IMR-90 (cell line): ENCODE measurements around the gene BPTF. TPM values are rescaled to one million over a fixed set of nuclear protein-coding genes. Genes with fewer than 3 reads are reported as not detected.
"Not testable (repeated sequence)": the region's sequence is repeated elsewhere in the genome, so short reads cannot be mapped to it uniquely, and the experiment has no call there.

Experiments used
- ATAC-seq: fragments of 200-7000 bp; cut with Tn5 transposase; 2 replicates; pipeline ENCODE4 v1.9.1; 2020; ENCODE audit warnings: low read depth, mild to moderate bottlenecking, moderate library complexity
- BruUV-seq: library from RNA; stranded (reverse); fragments of 400-500 nt; replicated peaks from 2 replicates; lab custom pipeline; 2021; lab: Mats Ljungman, UMichigan
- CTCF ChIA-PET: fragments of 300-600 bp; formaldehyde crosslinking; extraction: SDS; loops from one replicate; lab custom pipeline; 2021; ENCODE audit warnings: antibody characterized with exemption; lab: Yijun Ruan, JAX
- POLR2A ChIA-PET: fragments of 300-600 bp; sonication (Branson Sonifier 250); formaldehyde crosslinking; loops from one replicate; lab custom pipeline; 2022; ENCODE audit warnings: antibody characterized with exemption; ENCODE audit not compliant: unreplicated experiment; lab: Charles Lee
- DNase-seq: peaks from one replicate; pipeline ENCODE4 v3.0.0; 2013
- H2AFZ ChIP-seq: replicated peaks from 2 replicates; pipeline ENCODE3; 2013; ENCODE audit warnings: low read length, mild to moderate bottlenecking; ENCODE audit not compliant: poor library complexity
- H2AK5ac ChIP-seq: 2 replicates; pipeline ENCODE4 v1.6.1; 2013; ENCODE audit warnings: low read depth, low read length, inconsistent platforms
- H2AK9ac ChIP-seq: replicated peaks from 2 replicates; pipeline ENCODE3; 2013; ENCODE audit warnings: mild to moderate bottlenecking, low read depth, low read length, moderate library complexity; ENCODE audit not compliant: poor library complexity
- H2BK120ac ChIP-seq: 2 replicates; pipeline ENCODE4 v1.6.1; 2013; ENCODE audit warnings: low read depth, low read length, inconsistent platforms
- H2BK15ac ChIP-seq: 3 replicates; pipeline ENCODE4 v1.6.1; 2013; ENCODE audit warnings: low read depth, low read length, inconsistent platforms
- H2BK20ac ChIP-seq: 2 replicates; pipeline ENCODE4 v1.6.1; 2013; ENCODE audit warnings: low read depth, mild to moderate bottlenecking, inconsistent platforms, low read length, moderate library complexity
- H2BK5ac ChIP-seq: 2 replicates; pipeline ENCODE4 v1.6.1; 2013; ENCODE audit warnings: mild to moderate bottlenecking, low read depth, low read length, inconsistent platforms; ENCODE audit not compliant: poor library complexity, severe bottlenecking
- H3K14ac ChIP-seq: replicated peaks from 2 replicates; pipeline ENCODE4 v1.6.1; 2013; ENCODE audit warnings: low read depth, low read length, inconsistent platforms
- H3K18ac ChIP-seq: 2 replicates; pipeline ENCODE4 v1.6.1; 2013; ENCODE audit warnings: low read depth, low read length, control low read depth
- H3K23ac ChIP-seq: 2 replicates; pipeline ENCODE4 v1.6.1; 2013; ENCODE audit warnings: low read depth, low read length, inconsistent platforms
- H3K27ac ChIP-seq: 2 replicates; pipeline ENCODE4 v1.5.1; 2013; ENCODE audit warnings: mild to moderate bottlenecking, control low read depth, low read length; ENCODE audit not compliant: insufficient read depth
- H3K27me3 ChIP-seq: 2 replicates; pipeline ENCODE4 v1.6.1; 2013; ENCODE audit warnings: low read length; ENCODE audit not compliant: control insufficient read depth, insufficient read depth
- H3K36me3 ChIP-seq: 2 replicates; pipeline ENCODE4 v1.6.1; 2013; ENCODE audit warnings: low read length, mixed read lengths; ENCODE audit not compliant: control insufficient read depth, insufficient read depth
- H3K4ac ChIP-seq: 2 replicates; pipeline ENCODE4 v1.6.1; 2013; ENCODE audit warnings: low read depth, low read length, inconsistent platforms
- H3K4me1 ChIP-seq: 2 replicates; pipeline ENCODE4 v1.6.1; 2013; ENCODE audit warnings: low read length, mixed read lengths; ENCODE audit not compliant: control insufficient read depth, insufficient read depth
- H3K4me2 ChIP-seq: 2 replicates; pipeline ENCODE4 v1.6.1; 2013; ENCODE audit warnings: low read depth, mild to moderate bottlenecking, control low read depth, low read length, moderate library complexity
- H3K4me3 ChIP-seq: 2 replicates; pipeline ENCODE4 v1.5.1; 2013; ENCODE audit warnings: low read depth, mild to moderate bottlenecking, control low read depth, low read length, moderate library complexity; ENCODE audit not compliant: insufficient read depth
- H3K56ac ChIP-seq: 2 replicates; pipeline ENCODE4 v1.6.1; 2013; ENCODE audit warnings: low read length, inconsistent platforms; ENCODE audit not compliant: insufficient read depth; ENCODE audit errors: extremely low read depth
- H3K79me1 ChIP-seq, 2 experiments: 2 replicates each; pipeline ENCODE4 v1.6.1; 2013; ENCODE audit warnings: low read length in 2 of 2, inconsistent platforms in 1 of 2, low read depth in 1 of 2
- H3K9ac ChIP-seq: 2 replicates; pipeline ENCODE4 v1.6.1; 2013; ENCODE audit warnings: low read depth, low read length, control low read depth
- H3K9me1 ChIP-seq: 2 replicates; pipeline ENCODE4 v1.6.1; 2013; ENCODE audit warnings: low read length, inconsistent platforms; ENCODE audit not compliant: insufficient read depth
- H3K9me3 ChIP-seq: 2 replicates; pipeline ENCODE4 v1.6.1; 2013; ENCODE audit warnings: low read length; ENCODE audit not compliant: control insufficient read depth, insufficient read depth
- H4K20me1 ChIP-seq: 2 replicates; pipeline ENCODE4 v1.6.1; 2013; ENCODE audit warnings: low read length, inconsistent platforms; ENCODE audit not compliant: insufficient read depth
- H4K5ac ChIP-seq: 2 replicates; pipeline ENCODE4 v1.6.1; 2013; ENCODE audit warnings: mild to moderate bottlenecking, low read depth, low read length, control low read depth
- H4K8ac ChIP-seq, 2 experiments: 2 replicates each; pipeline ENCODE4 v1.6.1; 2013; ENCODE audit warnings: low read depth in 2 of 2, low read length in 2 of 2, control low read depth in 1 of 2, inconsistent platforms in 1 of 2
- H4K91ac ChIP-seq: 2 replicates; pipeline ENCODE4 v1.6.1; 2013; ENCODE audit warnings: low read depth, low read length, inconsistent platforms; ENCODE audit not compliant: insufficient read depth
- BHLHE40 ChIP-seq: fragments of 150-350 bp; IDR thresholded peaks from 2 replicates; pipeline ENCODE4 v1.6.1; 2016; ENCODE audit warnings: mild to moderate bottlenecking, low read depth, low read length
- MAZ ChIP-seq: IDR thresholded peaks from 2 replicates; pipeline ENCODE4 v1.6.1; 2012; ENCODE audit warnings: low read depth, mild to moderate bottlenecking, low read length, improper control_type of control experiment, moderate library complexity, borderline replicate concordance
- NFE2L2 ChIP-seq: fragments of 150-350 bp; IDR thresholded peaks from 2 replicates; pipeline ENCODE4 v1.6.1; 2016; ENCODE audit warnings: low read depth, mild to moderate bottlenecking, low read length
- WGBS, 2 experiments: methylation state at CpG; one replicate each; pipeline versions ENCODE4 v1.1.5 to v1.1.7; 2013; ENCODE audit warnings: missing lambda C conversion rate in 2 of 2; ENCODE audit not compliant: insufficient read length in 1 of 2; ENCODE audit errors: extremely low coverage in 2 of 2; 5-methylcytosine and 5-hydroxymethylcytosine counted together
- dilution Hi-C: fragments of 300-500 bp; cut with HindIII; formaldehyde crosslinking; loops from one replicate; pipeline ENCODE4 v1.14.3; 2018; ENCODE audit warnings: low sequenced_read_pairs; ENCODE audit not compliant: unreplicated experiment
- in situ Hi-C: fragments of 300-500 bp; cut with MboI; formaldehyde crosslinking; loops from 3 replicates; pipeline ENCODE4 v1.14.3; 2019; ENCODE audit warnings: low sequenced_read_pairs, inconsistent platforms, mixed read lengths
- intact Hi-C: fragments of 100-400 bp; cut with micrococcal nuclease; formaldehyde crosslinking; loops from 2 replicates; pipeline ENCODE4 v1.10.0; 2022
- polyA plus RNA-seq, 3 experiments: library from polyadenylated mRNA; depleted of rRNA; stranded (reverse); fragments of >200 nt; gene quantifications; 2 replicates each; pipeline ENCODE4 v1.2.3, GENCODE V29; 2012; ENCODE audit warnings: low replicate concordance in 1 of 3
- total RNA-seq: library from RNA; depleted of rRNA; stranded (reverse); fragments of >200 nt; gene quantifications from 2 replicates; pipeline ENCODE4 v1.2.3, GENCODE V29; 2012
- TF ChIP-seq, protein P1 (sequence below): fragments of 150-350 bp; IDR thresholded peaks from 2 replicates; pipeline ENCODE4 v1.6.1; 2016; ENCODE audit warnings: low read depth, mild to moderate bottlenecking, low read length, moderate library complexity, borderline replicate concordance
- TF ChIP-seq, protein P2 (sequence below): conservative IDR thresholded peaks from 2 replicates; pipeline ENCODE4 v1.5.1; 2012; ENCODE audit warnings: mild to moderate bottlenecking, low read depth, low read length, improper control_type of control experiment

BPTF gene
- total and polyA plus RNA-seq, 2 of the 4 experiments (the other 2 are of a cell fraction), result 32.3 to 35.7 TPM

- Histone ChIP-seq H3K27me3 (peaks cover 7% of the 10 kb centered on the region), H3K9ac (no peak overlapping the region), H4K5ac (no peak overlapping the region), H3K14ac (no peak overlapping the region), H3K56ac (no peak overlapping the region), H3K9me1 (no peaks in the 10 kb centered on the region), H4K91ac (no peak overlapping the region), H2AK5ac (no peak overlapping the region), H4K8ac (no peak overlapping the region), H3K4me2 (no peak overlapping the region), H3K79me1 (no peaks in the 10 kb centered on the region; a peak in 1 of 4 replicates), H2AK9ac (no peak overlapping the region), H3K18ac (no peak overlapping the region), H2BK120ac (no peak overlapping the region), H2BK5ac (no peak overlapping the region), H4K20me1 (peaks cover 5% of the 10 kb centered on the region; the same call in 1 of the 2 replicates), H3K4me3 (no peak overlapping the region), H3K9me3 (no peaks in the 10 kb centered on the region), H3K27ac (no peak overlapping the region), H2BK20ac (no peak overlapping the region), H2AFZ (no peak overlapping the region), H3K4ac (no peak overlapping the region), H3K4me1 (no peaks in the 10 kb centered on the region), H3K23ac (no peak overlapping the region), H2BK15ac (no peak overlapping the region), H3K36me3 (no peaks in the 10 kb centered on the region)
- intact Hi-C loops, result no loop called here
- POLR2A ChIA-PET, result no interaction called here
- in situ Hi-C loops, result no loop called here
- no CpG with 5 or more reads among the region's 2 CpGs for WGBS, 2 experiments
- CTCF ChIA-PET, result no interaction called here
- BruUV-seq, result no TSS peak
- TF ChIP-seq MAZ (no peak), NFE2L2 (no peak), BHLHE40 (no peak)
- TF ChIP-seq, protein P1, sequence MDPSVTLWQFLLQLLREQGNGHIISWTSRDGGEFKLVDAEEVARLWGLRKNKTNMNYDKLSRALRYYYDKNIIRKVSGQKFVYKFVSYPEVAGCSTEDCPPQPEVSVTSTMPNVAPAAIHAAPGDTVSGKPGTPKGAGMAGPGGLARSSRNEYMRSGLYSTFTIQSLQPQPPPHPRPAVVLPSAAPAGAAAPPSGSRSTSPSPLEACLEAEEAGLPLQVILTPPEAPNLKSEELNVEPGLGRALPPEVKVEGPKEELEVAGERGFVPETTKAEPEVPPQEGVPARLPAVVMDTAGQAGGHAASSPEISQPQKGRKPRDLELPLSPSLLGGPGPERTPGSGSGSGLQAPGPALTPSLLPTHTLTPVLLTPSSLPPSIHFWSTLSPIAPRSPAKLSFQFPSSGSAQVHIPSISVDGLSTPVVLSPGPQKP, result no peak
- TF ChIP-seq, protein P2, sequence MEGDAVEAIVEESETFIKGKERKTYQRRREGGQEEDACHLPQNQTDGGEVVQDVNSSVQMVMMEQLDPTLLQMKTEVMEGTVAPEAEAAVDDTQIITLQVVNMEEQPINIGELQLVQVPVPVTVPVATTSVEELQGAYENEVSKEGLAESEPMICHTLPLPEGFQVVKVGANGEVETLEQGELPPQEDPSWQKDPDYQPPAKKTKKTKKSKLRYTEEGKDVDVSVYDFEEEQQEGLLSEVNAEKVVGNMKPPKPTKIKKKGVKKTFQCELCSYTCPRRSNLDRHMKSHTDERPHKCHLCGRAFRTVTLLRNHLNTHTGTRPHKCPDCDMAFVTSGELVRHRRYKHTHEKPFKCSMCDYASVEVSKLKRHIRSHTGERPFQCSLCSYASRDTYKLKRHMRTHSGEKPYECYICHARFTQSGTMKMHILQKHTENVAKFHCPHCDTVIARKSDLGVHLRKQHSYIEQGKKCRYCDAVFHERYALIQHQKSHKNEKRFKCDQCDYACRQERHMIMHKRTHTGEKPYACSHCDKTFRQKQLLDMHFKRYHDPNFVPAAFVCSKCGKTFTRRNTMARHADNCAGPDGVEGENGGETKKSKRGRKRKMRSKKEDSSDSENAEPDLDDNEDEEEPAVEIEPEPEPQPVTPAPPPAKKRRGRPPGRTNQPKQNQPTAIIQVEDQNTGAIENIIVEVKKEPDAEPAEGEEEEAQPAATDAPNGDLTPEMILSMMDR, result no peak
- ATAC-seq (no peak), DNase-seq (no peak)
- dilution Hi-C loops, result no loop called here
Observed at GRCh38 chr17:68016838-68017237, 191.5 kb downstream of the BPTF start.

GRCh38 chr17:68018493-68018892, 193.2 kb downstream of the BPTF start:
- H3K9me1 ChIP-seq, H3K23ac ChIP-seq, H4K20me1 ChIP-seq, CTCF ChIA-PET, H2BK15ac ChIP-seq, ATAC-seq, dilution Hi-C loops, in situ Hi-C loops, H3K27me3 ChIP-seq, intact Hi-C loops, H3K14ac ChIP-seq, H4K91ac ChIP-seq, H3K56ac ChIP-seq, H3K79me1 ChIP-seq, H2BK20ac ChIP-seq, H4K5ac ChIP-seq, H3K27ac ChIP-seq, H3K18ac ChIP-seq, H3K36me3 ChIP-seq, H2BK5ac ChIP-seq, BruUV-seq, H3K4me3 ChIP-seq, H2AK5ac ChIP-seq, H3K4me1 ChIP-seq, POLR2A ChIA-PET, H3K9me3 ChIP-seq, H3K4me2 ChIP-seq, H2AFZ ChIP-seq, H3K9ac ChIP-seq, H2BK120ac ChIP-seq, DNase-seq, H2AK9ac ChIP-seq, H4K8ac ChIP-seq, H3K4ac ChIP-seq: not testable (repeated sequence)
- WGBS, 2 experiments, result 98% methylated on average over 14 of the region's 21 CpGs; no CpG with 5 or more reads in 1 of the 2 experiments
